ENCODE data around the gene ZNRF2.

The ZNRF2 gene

GRCh38 chr7:30278849-30279652 is 5.3 kb upstream of the ZNRF2 start:
- Mint-ChIP-seq H3K27ac (no peak overlapping the region), H3K36me3 (ENCODE audit: low read depth) (no peaks in the 10 kb centered on the region), H3K9me3 (no peaks in the 10 kb centered on the region), H3K4me1 (peaks cover 5% of the 10 kb centered on the region), H3K27me3 (ENCODE audit: low read depth, poor library complexity) (no peaks in the 10 kb centered on the region), H3K4me3 (no peak overlapping the region)
- DNase-seq, result no peak
- TF ChIP-seq CTCF (IDR thresholded peaks at IDR 0.05), result no peak

- DNase-seq, result no peak
- no peak overlapping the region for H3K27ac Mint-ChIP-seq
- TF ChIP-seq CTCF (IDR thresholded peaks at IDR 0.05), result no peak
- peaks cover 5% of the 10 kb centered on the region for H3K4me1 Mint-ChIP-seq
- H3K36me3 Mint-ChIP-seq (ENCODE audit: low read depth), result no peaks in the 10 kb centered on the region
- no peaks in the 10 kb centered on the region for H3K9me3 Mint-ChIP-seq
- H3K27me3 Mint-ChIP-seq (ENCODE audit: low read depth, poor library complexity), result no peaks in the 10 kb centered on the region
- no peak overlapping the region for H3K4me3 Mint-ChIP-seq
Measured at GRCh38 chr7:30279653-30279904, 4.8 kb upstream of the ZNRF2 start.

GRCh38 chr7:30280631-30281030 is 3.8 kb upstream of the ZNRF2 start:
- no peak for DNase-seq
- no peak overlapping the region for H3K4me3 Mint-ChIP-seq
- no peaks in the 10 kb centered on the region for H3K27me3 Mint-ChIP-seq (ENCODE audit: low read depth, poor library complexity)
- no peaks in the 10 kb centered on the region for H3K36me3 Mint-ChIP-seq (ENCODE audit: low read depth)
- no peaks in the 10 kb centered on the region for H3K9me3 Mint-ChIP-seq
- H3K4me1 Mint-ChIP-seq, result peaks cover 5% of the 10 kb centered on the region
- no peak for TF ChIP-seq CTCF (IDR thresholded peaks at IDR 0.05)
- H3K27ac Mint-ChIP-seq, result no peak overlapping the region

GRCh38 chr7:30281263-30281662 is 3.1 kb upstream of the ZNRF2 start:
- no peaks in the 10 kb centered on the region for H3K9me3 Mint-ChIP-seq
- H3K27me3 Mint-ChIP-seq (ENCODE audit: low read depth, poor library complexity), result no peaks in the 10 kb centered on the region
- TF ChIP-seq CTCF (IDR thresholded peaks at IDR 0.05), result no peak
- DNase-seq, result no peak
- H3K27ac Mint-ChIP-seq, result no peak overlapping the region
- H3K36me3 Mint-ChIP-seq (ENCODE audit: low read depth), result no peaks in the 10 kb centered on the region
- H3K4me3 Mint-ChIP-seq, result no peak overlapping the region
- peaks cover 11% of the 10 kb centered on the region for H3K4me1 Mint-ChIP-seq

GRCh38 chr7:30281791-30282190 is 2.6 kb upstream of the ZNRF2 start:
- Mint-ChIP-seq H3K4me3 (no peak overlapping the region), H3K4me1 (peaks cover 16% of the 10 kb centered on the region), H3K27me3 (ENCODE audit: low read depth, poor library complexity) (no peaks in the 10 kb centered on the region), H3K27ac (no peak overlapping the region), H3K9me3 (no peaks in the 10 kb centered on the region), H3K36me3 (ENCODE audit: low read depth) (no peaks in the 10 kb centered on the region)
- no peak for TF ChIP-seq CTCF (IDR thresholded peaks at IDR 0.05)
- DNase-seq, result no peak

GRCh38 chr7:30282735-30283134 is 1.7 kb upstream of the ZNRF2 start:
- no peaks in the 10 kb centered on the region for H3K27me3 Mint-ChIP-seq (ENCODE audit: low read depth, poor library complexity)
- no peak for DNase-seq
- H3K4me1 Mint-ChIP-seq, result peaks cover 24% of the 10 kb centered on the region
- TF ChIP-seq CTCF (IDR thresholded peaks at IDR 0.05), result no peak
- no peaks in the 10 kb centered on the region for H3K9me3 Mint-ChIP-seq
- H3K27ac Mint-ChIP-seq, result no peak overlapping the region
- no peaks in the 10 kb centered on the region for H3K36me3 Mint-ChIP-seq (ENCODE audit: low read depth)
- H3K4me3 Mint-ChIP-seq, result peak overlapping the region; percentile 5
